SIG-M5 (cell line): Measurements from ENCODE around the gene WNT6.

Source experiments
- DNase-seq: peaks from one replicate; lab custom pipeline; 2025; lab: John Stamatoyannopoulos, UW

The WNT6 gene

GRCh38 chr2:218877891-218878290 is 18.3 kb downstream of the WNT6 start:
- DNase-seq, result no peak

GRCh38 chr2:218878486-218878885 is 18.9 kb downstream of the WNT6 start:
- DNase-seq, result no peak

DNA sequence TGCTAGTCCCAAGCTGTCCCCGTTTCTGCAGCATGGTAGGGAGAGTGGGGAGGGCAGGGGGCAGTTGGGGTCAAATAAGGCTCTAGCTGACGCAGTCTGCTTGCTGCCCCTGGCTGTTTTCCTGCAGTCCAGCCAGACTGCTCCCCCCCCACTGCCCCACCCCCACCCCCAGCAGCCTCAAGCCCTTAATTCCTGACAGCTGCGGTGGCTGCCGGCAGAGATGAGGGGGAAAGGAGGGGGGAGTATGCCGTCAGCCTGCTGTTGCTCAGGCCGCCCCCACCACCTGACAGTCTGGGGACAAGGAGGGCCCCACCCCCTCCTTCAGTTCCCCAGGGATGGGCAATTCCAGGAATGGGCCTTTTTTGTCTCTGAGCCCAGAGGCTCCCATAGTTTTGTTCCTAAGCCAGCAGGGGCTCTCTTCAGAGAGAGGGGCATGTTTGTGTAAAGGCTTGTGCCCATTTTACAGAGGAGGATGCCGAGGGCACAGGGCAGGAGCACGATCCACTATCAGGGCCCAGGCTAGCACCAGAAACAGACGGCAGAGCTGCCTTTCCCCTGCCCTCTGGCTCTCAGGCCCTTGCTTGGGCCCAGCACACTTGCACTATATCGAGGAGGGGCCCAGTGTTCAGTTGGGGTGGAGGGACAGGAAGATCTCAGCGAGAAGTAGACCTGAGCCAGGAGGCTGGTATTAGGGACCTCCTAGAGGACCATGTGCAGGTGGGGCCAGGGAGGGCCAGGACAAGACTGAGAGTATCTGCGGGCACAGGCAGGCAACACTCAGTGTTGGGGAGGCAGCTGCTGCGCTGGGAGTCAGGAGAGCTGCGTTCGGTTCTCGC is 19.5 kb downstream of the WNT6 start:
- no peak for DNase-seq

GRCh38 chr2:218879776-218880101 is 20.1 kb downstream of the WNT6 start:
- DNase-seq, result no peak

DNA sequence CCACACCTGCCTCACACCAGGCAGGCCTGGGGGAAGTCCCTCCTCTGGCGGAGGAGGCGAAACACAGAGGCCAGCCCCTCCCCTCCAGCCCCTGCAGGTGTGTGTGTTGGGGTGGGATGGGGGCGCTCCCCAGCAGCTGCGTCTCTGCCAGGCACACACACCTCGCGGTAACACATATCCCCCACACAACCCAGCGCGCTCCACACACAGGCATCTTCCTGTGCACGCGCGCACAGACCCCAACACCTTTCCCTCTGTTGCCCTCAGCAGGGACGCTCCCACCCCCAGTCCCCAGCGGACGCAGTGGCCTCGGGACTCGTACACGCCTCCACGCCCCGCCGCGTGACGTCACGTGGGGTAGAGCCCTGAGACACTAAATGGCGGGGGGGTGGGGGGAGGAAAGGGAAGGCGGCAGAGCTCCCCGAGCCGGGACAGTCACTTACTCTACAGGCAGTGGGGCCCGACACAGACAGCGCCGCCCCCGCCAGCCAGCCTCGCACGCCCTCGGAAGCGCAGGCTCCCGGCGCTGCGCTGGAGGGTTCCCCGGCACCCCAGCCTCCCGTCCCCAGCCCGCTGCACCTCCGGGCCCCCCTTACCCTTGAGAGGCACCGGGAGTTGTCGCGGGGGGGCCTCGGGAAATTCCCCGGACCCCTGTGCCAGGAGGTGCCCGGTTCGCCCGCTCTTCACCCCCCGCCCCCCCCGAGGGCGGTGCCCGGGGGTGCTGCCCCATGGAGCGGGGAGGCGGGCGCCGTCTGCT is 20.7 kb downstream of the WNT6 start, which contains the start of gene WNT10A:
Gene WNT10A (plus strand): TSS at position 751 of the 757 bp plus-strand sequence. CDS start 144 bp downstream, outside the sequence.
- no peak for DNase-seq

DNA sequence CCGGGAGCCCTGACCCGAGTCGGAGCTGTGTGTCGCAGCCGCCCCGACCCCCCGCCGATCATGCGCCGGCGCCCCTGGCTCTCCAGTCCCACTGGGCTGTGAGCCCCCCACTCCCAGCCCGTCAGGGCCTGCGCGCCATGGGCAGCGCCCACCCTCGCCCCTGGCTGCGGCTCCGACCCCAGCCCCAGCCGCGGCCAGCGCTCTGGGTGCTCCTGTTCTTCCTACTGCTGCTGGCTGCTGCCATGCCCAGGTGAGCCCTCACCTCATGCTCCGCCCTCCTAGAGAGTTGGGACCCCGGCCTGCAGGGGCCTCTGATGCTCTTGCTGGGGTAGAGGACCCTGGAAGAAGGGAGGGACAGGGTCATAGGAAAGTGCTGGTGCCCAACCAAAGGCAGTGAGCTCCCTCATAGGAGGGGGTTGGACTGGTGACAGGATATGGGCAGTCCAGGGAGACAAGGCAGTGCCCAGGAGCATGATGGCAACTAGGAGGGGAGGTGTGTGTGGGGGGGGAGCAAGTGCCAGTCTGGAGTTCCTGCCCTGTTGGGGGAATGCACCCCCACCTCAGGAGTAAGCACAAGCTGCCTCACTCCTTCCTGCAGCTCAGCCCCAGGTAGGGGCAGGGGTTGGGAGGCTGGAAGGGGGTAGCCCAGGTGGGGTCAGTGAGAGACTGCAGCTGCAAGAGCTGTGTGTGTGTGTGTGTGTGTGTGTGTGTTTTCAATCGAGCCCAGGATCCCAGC is 21.4 kb downstream of the WNT6 start:
- DNase-seq, result no peak

DNA sequence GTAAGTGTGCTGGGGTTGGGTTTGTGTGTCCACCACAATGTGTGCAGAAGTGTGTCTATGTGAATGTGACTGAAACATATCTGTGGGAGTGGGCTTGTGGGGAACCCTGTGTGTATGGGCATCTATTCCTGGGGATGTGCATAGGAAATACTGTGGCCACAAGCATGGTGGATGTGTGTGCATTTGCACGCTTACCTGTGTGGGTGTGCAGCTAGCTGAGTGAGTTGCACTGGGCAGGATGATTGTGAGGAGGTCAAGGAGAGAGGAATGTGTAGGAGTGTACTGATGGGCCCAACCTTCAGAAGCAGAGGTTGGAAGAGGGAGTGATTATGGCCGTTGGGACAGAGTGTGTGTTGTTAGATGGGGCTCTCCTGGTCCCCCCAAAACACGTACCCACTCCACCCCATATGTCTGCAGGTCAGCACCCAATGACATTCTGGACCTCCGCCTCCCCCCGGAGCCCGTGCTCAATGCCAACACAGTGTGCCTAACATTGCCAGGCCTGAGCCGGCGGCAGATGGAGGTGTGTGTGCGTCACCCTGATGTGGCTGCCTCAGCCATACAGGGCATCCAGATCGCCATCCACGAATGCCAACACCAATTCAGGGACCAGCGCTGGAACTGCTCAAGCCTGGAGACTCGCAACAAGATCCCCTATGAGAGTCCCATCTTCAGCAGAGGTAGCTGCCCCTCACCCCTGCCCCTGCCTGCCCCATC is 22.3 kb downstream of the WNT6 start:
- no peak for DNase-seq

- DNase-seq, result no peak
These were observed 22.8 kb downstream of the WNT6 start for GRCh38 chr2:218882461-218882816.

DNA sequence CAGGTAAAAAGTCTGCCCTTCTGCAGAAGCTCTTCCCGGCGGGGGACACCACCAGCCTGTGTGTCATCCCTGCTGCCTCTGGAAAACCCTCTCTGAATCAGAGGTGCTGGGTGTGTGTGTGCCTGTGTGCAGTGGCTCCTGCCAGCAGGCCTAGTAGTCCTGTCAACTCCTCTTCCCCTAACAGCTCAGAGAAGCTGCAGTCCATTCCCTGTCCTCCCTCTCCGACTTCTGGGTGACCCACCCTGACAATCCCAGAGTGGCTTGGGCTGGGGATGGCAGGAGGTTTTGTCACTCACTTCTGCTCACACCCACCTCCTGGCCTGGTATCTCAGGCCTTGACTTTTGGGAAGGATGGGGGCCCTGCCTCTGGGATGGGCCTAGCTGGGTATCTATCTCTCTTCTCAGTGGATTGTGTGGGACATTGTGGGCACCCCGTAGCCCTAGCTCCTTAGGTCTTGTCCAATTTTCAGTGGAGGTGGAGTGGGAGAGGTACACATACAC is 23.3 kb downstream of the WNT6 start:
- DNase-seq, result no peak

- no peak for DNase-seq
These were observed 24.2 kb downstream of the WNT6 start for GRCh38 chr2:218883491-218884490.

GRCh38 chr2:218884519-218884918 is 24.9 kb downstream of the WNT6 start:
- no peak for DNase-seq

DNA sequence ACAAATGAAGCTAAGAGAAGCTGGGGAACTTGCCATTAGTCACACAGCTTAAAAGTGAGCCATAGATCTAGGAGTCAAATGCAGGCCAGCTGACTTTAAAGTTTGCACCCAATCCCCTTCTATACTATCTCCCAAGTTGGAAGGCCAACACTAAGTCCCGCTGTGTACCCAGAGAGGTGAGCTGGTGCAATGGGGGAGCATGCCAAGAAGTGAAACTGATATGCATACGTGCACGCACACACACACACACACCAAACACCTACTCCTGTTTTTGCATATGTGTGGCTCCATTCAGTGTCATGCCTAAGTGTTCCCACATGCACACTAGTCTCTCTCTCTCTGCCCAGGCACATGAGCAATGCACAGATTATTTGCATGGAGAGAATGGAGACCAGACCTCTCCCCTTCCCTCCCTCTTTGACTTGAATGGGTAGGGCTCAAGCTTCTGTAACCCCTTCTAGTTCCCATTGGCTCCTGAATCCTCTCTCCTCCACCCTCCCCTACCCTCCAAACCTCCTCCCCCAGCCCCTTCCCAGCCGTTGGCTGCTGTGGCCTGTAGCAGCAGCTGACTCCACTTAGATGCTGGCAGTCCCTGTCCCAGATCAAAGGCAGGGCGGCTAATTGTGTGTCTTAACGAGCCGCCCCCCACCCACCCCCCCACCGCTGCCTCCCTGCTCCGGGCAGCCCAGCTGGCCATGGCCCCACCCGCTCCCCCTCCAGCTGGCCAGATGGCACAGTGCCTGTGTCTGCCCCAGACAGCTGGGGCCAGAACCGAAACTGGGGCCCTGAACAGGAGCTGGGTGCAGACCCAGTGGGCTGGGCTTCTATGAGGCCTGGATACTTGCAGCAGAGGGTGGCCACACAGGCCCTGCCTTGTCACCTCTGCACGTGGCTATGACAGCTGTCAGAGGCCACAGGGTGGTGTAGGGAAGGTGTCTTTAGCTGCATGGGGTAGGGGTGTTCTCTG is 26.7 kb downstream of the WNT6 start:
- DNase-seq, result no peak

- DNase-seq, result no peak
These were observed 27.5 kb downstream of the WNT6 start for GRCh38 chr2:218887079-218887478.

- no peak for DNase-seq
These were observed 28.7 kb downstream of the WNT6 start for GRCh38 chr2:218888341-218888740.

GRCh38 chr2:218889937-218890336 is 30.3 kb downstream of the WNT6 start:
- no peak for DNase-seq

DNA sequence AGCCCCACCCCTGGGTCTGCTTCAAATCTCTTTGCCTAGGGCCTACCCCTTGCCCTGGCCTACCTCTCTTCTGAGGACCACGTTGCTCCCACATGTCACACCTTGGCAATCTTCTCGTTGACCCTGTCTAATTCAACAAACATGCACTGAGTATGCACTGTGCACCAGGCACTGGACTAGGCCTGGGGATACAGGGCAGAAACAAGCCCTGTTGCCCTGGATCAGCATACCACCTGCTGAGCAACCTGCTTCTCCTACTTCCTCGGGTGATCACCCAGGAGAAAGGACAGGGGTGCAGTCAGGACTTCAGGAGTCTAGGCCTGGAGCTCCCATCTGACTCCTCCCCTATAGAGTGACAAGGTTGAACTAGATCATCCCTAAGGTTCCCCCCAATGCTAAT is 30.8 kb downstream of the WNT6 start:
- no peak for DNase-seq

GRCh38 chr2:218891275-218892135 is 31.9 kb downstream of the WNT6 start:
- no peak for DNase-seq

DNA sequence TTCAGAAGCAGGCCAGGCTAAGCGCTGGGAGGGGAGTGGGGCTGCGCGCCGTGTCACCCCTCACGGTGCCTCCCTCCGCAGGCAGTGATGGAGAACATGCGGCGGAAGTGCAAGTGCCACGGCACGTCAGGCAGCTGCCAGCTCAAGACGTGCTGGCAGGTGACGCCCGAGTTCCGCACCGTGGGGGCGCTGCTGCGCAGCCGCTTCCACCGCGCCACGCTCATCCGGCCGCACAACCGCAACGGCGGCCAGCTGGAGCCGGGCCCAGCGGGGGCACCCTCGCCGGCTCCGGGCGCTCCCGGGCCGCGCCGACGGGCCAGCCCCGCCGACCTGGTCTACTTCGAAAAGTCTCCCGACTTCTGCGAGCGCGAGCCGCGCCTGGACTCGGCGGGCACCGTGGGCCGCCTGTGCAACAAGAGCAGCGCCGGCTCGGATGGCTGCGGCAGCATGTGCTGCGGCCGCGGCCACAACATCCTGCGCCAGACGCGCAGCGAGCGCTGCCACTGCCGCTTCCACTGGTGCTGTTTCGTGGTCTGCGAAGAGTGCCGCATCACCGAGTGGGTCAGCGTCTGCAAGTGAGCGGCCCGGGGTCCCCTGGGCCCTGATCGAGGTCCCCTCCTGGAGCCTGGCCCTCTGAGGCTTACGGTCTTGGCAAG is 33.2 kb downstream of the WNT6 start:
- DNase-seq, result peak; percentile 9
